HTR-8/SVneo (cell line): ENCODE measurements around the gene DTYMK.
A peak's percentile ranks its signal among the peaks of the same experiment; 100 is the strongest.

Experiments used
- DNase-seq: peaks from one replicate; pipeline ENCODE4 v3.0.0; 2011; ENCODE audit warnings: low spot score, mixed read lengths; ENCODE audit not compliant: insufficient read length
- FAIRE-seq: peaks from 2 replicates; lab custom pipeline; 2011; peaks lifted over from hg19 to GRCh38; lab: Jason Lieb, UNC

The DTYMK gene

GRCh38 chr2:241652722-241653121, 33.9 kb downstream of the DTYMK start:
- DNase-seq, result no peak
- no peak for FAIRE-seq

- DNase-seq (no peak), FAIRE-seq (no peak)
Measured at GRCh38 chr2:241652142-241652541, 34.5 kb downstream of the DTYMK start.

DNA sequence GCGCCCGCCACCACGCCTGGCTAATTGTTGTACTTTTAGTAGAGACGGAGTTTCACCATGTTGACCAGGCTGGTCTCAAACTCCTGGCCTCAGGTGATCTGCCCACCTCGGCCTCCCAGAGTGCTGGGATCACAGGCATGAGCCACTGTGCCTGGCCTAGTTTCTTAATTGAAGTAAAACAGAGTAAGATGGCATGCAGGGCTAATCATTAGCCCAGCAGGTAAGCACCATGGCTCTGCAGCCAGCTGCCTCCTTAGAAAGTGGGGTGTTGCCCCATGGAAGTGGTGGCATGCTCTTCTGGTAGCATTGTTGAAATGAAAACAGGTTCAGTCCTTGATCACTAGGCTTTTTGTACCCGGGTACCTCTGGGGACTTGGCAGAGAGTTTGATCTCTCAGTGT, 36.7 kb downstream of the DTYMK start:
- FAIRE-seq, result no peak

GRCh38 chr2:241649404-241649803, 37.2 kb downstream of the DTYMK start:
- DNase-seq, result no peak
- FAIRE-seq, result no peak

More for the DNA sequence above, 36.7 kb downstream of the DTYMK start:
- DNase-seq, result no peak

DNA sequence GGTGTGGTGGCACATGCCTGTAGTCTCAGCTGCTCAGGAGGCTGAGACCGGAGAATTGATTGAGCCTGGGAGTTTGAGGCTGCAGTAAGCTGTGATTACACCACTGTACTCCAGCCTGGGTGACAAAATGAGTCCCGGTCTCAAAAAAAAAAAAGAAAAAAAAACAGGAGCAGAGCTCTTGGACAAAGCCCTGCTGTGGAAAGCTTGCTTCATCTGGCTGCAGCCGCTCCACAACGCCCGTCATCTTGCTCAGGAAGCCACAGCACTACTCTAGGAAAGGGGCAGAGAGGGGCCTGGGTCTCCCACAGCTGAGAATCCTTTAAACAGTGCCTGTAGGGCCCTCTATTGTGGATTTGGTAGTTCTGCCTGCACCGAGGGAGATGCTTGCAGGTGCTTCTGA, 38.2 kb downstream of the DTYMK start:
- FAIRE-seq (no peak), DNase-seq (no peak)

DNA sequence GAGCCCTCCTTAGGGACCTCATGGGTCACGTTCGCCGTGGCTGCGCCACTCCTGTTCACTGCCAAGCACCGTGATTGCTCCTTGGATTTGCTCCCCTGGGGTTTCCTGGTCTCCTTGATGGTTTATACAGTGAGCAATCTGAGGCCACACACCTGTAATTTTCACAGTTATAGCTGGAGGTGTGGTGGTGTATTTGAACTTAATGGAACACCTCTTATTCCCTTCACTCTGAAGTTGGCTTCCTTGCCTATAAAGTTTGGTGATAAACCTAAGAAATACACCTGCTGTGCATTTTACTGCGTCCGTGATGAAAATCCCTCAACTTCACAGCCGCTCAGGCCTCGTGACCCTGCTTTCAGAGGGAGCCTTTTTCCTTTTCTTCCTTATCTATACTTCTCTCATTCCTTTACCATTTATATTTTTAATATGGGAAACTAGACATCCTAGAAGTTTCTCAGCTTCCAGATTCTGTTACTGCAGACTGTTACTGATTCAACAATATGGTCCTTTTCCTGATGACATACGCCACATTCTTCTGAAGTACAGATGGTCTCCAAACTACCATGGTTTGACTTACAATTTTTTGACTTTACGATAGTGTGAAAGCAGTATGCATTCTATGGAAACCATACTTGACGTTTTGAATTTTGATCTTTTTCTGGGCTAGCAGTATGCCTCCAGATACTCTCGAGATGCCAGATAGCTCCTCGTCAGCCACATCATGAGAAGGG, 40.5 kb downstream of the DTYMK start:
- DNase-seq, result no peak
- no peak for FAIRE-seq

GRCh38 chr2:241645056-241645914, 41.3 kb downstream of the DTYMK start:
- no peak for DNase-seq
- no peak for FAIRE-seq

DNA sequence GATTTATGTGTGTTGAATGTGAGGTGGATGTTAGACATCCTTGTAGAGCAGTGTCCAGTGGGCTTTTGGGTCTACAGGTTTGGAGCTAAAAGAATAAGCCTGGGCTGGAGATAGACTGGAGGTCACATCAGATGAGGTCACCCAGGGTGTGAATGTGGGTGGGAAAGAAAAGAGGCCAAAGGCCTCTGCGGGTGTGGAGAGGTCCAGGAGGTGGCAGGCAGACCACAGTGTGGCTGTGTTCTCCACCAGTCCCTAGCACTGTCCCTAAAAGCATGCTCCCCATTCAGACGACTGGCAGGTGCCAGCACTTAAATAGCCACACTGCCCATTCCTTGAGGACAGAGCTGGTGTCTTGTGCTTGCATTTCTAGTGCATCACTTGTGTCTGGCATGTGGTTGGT, 45.0 kb downstream of the DTYMK start:
- FAIRE-seq, result no peak
- DNase-seq, result no peak

DNA sequence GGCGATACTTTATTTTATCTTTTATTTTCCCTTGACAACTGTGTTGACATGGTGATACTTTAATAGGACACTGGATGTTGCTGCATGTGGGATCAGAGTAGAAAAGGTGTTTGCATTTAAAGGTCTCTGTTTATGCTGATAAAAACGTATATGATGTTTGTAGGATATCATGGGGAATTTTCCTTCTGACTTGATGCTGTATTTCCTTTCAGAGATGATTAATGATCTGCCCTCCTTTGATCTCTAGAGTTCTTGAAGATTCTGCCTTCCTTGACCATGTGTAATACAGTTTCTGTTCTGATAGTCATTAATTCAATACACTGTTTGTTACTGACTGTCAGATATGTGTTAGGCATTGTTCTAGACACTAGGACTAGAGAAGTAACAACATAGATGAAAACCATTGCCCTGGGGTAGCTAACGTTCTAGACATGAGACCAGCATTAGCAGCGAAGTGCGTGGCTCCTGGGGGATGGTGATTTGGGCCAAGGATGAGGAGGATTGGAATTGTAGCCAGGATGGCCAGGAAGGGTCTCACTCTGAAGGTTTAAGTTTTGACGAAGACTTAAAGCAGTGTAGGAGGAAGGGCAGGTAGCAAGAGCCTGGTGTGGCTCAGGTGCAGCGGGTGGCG, 46.3 kb downstream of the DTYMK start:
- no peak for FAIRE-seq
- DNase-seq, result no peak

DNA sequence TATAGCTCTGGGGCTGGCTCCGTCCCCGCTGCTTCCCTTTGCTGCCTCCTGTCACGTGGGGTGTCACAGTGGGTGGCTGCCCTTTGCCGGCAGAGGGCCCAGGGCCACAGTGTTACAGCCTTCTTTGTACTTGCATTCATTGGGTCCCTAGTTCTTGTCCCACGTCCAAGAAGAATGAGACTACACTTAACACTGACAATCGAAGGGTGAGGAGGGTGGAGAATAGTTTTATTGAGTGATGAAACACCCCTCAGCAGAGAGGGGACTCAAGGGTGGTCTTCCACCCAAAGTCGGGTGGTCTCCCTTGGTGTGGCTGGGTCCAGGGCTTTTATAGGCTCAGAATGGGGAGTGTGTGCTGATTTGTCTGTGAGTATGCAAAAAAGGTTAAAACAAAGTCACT, 47.2 kb downstream of the DTYMK start:
- FAIRE-seq (no peak), DNase-seq (no peak)

GRCh38 chr2:241638940-241639339, 47.7 kb downstream of the DTYMK start:
- DNase-seq (no peak), FAIRE-seq (no peak)

GRCh38 chr2:241637795-241638660, 48.6 kb downstream of the DTYMK start:
- DNase-seq (peak; percentile 20), FAIRE-seq (no peak)

DNA sequence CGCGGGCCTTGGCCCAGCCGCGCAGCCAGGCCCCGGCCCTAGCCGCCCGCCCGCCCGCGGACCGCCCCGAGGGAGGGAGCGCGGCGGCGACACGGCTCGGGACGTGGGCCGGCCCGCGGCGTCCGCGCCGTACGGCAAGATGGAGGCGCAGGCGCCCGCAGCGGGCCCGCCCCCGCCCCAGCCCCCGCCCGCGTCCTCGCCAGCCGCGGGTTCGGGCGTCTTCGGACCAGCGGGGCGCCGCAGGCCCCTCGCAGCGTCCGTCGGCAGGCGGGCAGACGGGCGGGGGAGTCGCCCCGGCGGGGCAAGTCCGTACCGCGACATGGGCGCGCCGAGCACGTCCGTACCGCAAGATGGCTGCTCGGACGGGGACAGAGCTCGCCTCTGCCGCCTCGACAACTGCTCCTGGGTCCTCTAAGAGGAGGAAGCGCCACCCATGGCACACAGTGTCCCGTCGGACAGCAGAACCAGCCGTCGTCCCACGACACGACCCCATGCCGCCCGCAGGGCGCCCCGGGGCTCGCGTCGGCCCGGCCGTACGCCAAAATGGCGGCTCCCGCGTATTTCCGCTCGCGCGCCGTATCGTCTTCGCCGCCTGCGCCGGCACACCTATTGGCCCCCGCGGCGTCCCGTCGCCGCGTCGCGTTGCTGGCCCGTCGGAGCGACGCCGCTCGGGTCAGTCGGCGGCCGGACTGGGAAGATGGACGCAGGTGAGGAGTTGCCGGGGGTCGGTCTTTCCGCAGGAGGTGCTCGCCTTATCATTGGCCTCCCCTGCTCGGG, 49.4 kb downstream of the DTYMK start, which contains the start of the genes ATG4B and THAP4:
TSS of gene ATG4B (plus strand) at position 676 of the 777 bp plus-strand sequence. CDS start at position 698, 22 bp downstream.
TSS of gene THAP4 (minus strand) at position 141 of the 777 bp plus-strand sequence. CDS start 141 bp downstream, outside the sequence.
- DNase-seq, result peak; percentile 92
- FAIRE-seq, result peak; percentile 98

DNA sequence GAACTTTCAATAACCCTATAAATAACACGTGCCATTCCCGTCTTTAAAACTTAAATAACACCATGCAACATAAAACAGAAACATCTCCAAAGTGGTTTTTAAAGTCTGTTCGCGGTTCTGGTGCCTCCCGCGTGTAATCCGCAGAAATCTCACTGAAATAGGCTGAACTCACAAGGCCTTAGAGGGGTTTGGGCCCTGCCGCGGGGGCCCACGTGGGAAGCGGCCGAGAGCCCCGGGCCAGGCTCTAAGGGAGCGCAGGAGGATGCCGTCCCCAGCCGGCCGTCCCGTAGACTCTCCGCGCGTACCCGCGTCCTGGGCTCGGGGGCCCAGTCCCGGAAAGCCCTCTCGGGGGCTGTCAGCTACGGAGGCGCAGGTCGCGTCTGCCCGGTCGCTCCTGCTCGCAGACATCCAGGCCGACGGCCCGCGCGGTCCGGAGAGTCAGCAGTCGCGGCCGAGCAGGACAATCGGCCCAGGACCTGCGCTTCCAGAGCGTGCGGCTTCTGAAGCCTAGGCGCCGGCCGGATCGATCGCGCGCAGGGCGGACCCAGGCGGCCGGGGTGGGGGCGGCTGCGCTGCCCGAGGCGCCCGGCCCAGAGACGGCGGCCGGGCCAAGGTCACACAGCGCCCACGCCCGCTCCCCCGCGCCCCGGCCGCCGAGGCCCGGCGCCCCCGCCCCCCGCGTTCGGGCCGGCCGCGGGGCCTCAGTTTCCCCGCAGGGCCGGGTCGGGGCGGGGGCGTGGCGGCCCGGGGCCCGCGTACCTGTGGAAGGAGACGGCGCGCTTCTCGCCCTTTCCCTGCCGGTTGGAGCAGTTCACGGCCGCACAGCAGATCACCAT, 50.2 kb downstream of the DTYMK start:
- FAIRE-seq, result no peak
- peak; percentile 37 for DNase-seq

DNA sequence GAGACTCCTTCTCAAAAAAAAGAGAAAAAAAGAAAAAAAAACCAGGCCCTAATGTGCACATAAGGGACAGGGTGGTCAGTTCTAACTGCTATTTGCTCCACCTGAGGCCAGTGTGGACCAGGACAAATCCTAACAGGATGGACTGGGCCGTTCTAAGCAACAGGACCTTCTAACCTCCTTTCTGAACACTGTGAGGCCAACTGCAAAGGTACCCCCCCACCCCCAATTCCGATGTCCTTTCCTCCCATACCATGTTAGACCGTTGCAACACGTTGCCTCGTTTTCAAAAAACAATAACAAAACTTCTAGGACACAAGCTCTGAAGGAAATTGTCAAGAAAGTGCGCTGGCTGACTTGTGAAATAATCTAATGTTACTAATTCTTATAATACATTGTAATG, 50.9 kb downstream of the DTYMK start:
- FAIRE-seq (no peak), DNase-seq (no peak)

- DNase-seq (no peak), FAIRE-seq (no peak)
Measured at GRCh38 chr2:241633561-241633960, 53.1 kb downstream of the DTYMK start.

GRCh38 chr2:241632478-241633325, 53.9 kb downstream of the DTYMK start:
- FAIRE-seq (no peak), DNase-seq (no peak)
